ENCODE data around the gene MTFR1L.

Gene MTFR1L

DNA sequence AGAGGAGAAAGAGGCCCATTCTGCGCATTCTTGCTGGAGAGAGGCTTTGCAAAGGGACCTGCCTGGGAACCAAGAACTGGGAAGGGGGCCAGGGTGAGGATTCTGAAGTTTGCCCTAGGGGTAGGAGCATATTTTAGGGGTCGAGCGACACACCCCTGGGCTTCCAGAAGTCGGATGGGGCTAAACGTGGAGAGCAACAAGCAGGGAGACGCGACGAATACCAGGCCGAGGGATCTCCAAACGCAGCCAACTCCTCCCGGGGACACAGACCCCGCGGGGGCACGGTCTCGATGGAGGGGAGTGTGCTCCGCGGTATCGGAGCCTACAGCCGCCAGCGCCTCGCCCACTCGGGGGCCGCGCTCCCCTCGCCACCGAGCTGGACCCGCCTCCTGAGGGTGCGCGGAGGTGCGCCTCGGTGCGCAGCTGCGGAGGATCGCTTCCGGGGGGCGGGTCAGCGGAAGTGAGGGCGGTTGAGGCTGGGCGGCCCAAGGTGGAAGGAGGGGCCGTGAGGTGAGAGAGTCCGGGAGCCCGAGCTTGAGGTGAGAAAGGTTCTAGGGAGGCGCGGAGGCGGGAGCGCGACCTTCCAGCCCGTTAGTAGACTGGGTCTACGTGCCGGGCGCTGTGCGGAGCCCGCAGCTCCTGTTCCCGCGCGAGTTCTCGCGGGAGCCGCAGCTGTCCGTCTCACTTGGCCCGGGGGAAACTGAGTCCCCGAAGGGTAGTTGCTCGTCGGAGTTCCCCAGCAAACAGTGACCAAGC lies at the start of gene MTFR1L:
Gene MTFR1L, plus strand, starts transcription at position 464 of the 756 bp plus-strand sequence. CDS start 3,151 bp downstream, outside the sequence.
- DNase-seq (ENCODE audit: low read depth) = peak; percentile 91
- H3K4me3 ChIP-seq (ENCODE audit: low read depth, low read length) = peak within 1 kb of the TSS; percentile 78
- TF ChIP-seq POLR2A (IDR thresholded peaks at IDR 0.05; ENCODE audit: extremely low read depth, insufficient read length) (peak; percentile 90), MYC (IDR thresholded peaks at IDR 0.05; ENCODE audit: low read depth, low read length) (peak; percentile 51; the same call in 1 of the 2 replicates), MAX (IDR thresholded peaks at IDR 0.05; ENCODE audit: low read depth, low read length) (peak; percentile 46; the same call in 1 of the 2 replicates), CTCF (IDR thresholded peaks at IDR 0.05; ENCODE audit: low read depth, low read length) (no peak)

- DNase-seq (ENCODE audit: low read depth) = no peak
- H3K4me3 ChIP-seq (ENCODE audit: low read depth, low read length) = no peak overlapping the region
- TF ChIP-seq MYC (IDR thresholded peaks at IDR 0.05; ENCODE audit: low read depth, low read length) (no peak), POLR2A (IDR thresholded peaks at IDR 0.05; ENCODE audit: extremely low read depth, insufficient read length) (no peak), CTCF (IDR thresholded peaks at IDR 0.05; ENCODE audit: low read depth, low read length) (no peak), MAX (IDR thresholded peaks at IDR 0.05; ENCODE audit: low read depth, low read length) (no peak)
Observed at GRCh38 chr1:25770541-25771220, 49.1 kb upstream of the MTFR1L start.

- no peak overlapping the region for H3K4me3 ChIP-seq (ENCODE audit: low read depth, low read length)
- TF ChIP-seq MYC (IDR thresholded peaks at IDR 0.05; ENCODE audit: low read depth, low read length) (no peak), POLR2A (IDR thresholded peaks at IDR 0.05; ENCODE audit: extremely low read depth, insufficient read length) (no peak)
- no peak for DNase-seq (ENCODE audit: low read depth)
Observed at GRCh38 chr1:25771221-25772114, 48.3 kb upstream of the MTFR1L start.

GRCh38 chr1:25772164-25772563 lies 47.6 kb upstream of the MTFR1L start:
- no peak for DNase-seq (ENCODE audit: low read depth)
- H3K4me3 ChIP-seq (ENCODE audit: low read depth, low read length) = no peak overlapping the region
- no peak for TF ChIP-seq CTCF (IDR thresholded peaks at IDR 0.05; ENCODE audit: low read depth, low read length)
- TF ChIP-seq MAX (IDR thresholded peaks at IDR 0.05; ENCODE audit: low read depth, low read length) = no peak
- no peak for TF ChIP-seq POLR2A (IDR thresholded peaks at IDR 0.05; ENCODE audit: extremely low read depth, insufficient read length)
- TF ChIP-seq MYC (IDR thresholded peaks at IDR 0.05; ENCODE audit: low read depth, low read length) = no peak

DNA sequence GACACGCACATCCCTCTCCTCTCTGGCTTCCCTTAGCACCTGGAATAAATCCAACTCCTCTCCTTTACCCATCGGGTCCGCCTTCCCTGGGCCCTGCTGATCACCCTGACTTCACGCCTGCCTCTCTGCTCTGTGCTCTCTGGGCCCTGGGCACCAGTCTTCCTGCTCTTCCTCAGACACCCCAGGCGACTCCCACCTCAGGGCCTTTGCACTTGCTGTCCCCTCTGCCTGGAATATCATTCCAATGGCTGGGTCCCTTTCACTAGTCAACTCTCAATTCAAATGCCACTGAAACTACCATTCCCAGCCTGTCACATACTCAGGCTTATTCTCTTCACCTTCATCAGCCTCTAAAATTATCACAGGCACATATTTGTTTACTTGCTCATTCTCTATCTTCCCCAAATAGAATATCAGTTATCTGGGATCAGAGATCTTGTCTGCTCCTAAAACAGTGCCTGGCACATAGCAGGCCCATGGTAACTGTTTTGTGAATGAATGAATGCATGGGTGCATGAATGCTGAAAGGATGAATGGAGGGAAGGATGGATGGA lies 47.0 kb upstream of the MTFR1L start:
- TF ChIP-seq POLR2A (IDR thresholded peaks at IDR 0.05; ENCODE audit: extremely low read depth, insufficient read length) (no peak), MYC (IDR thresholded peaks at IDR 0.05; ENCODE audit: low read depth, low read length) (no peak), CTCF (IDR thresholded peaks at IDR 0.05; ENCODE audit: low read depth, low read length) (no peak), MAX (IDR thresholded peaks at IDR 0.05; ENCODE audit: low read depth, low read length) (no peak)
- DNase-seq (ENCODE audit: low read depth) = no peak
- H3K4me3 ChIP-seq (ENCODE audit: low read depth, low read length) = no peak overlapping the region
